ENCODE measurements around the gene KCNJ11.

KCNJ11 gene

DNA sequence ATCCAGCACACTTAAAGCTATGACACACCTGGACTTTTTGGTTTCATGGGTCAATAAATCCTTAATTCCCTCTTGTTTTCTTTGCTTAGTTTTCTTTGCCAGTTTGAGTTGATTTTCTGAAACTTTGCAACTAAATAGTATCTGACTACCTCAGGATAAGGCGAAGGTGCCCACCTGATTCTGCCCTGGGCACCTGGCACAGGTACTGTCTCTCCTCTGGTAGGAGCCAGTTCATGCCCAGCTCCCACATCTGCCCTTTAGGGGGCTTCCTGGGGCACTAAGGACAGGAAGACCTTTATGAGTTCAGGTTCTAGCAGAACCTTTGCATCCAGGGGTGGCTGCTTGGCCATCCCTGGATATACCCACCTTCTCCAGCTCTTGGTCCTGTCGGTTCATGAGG lies 19.6 kb upstream of the KCNJ11 start:
- no peak for DNase-seq

DNA sequence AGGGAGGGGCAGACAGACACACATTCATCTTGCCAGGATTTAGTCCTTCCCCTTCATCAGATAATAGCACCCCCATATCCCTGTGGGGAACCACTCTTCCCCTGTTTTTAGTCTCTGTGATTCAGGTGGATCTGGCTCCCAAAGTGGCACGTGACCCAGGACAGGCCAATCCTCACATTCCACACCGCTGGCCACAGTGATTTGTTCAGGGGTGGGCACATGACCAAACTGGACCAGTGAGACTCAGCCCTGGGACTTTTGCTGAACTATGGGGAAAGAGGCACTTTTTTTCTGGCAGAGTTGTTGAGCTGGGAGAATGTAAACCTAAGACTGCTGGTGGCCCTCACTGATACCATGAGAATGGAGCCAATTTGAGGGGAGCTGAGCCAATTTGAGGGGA lies 19.1 kb upstream of the KCNJ11 start:
- no peak for DNase-seq

DNA sequence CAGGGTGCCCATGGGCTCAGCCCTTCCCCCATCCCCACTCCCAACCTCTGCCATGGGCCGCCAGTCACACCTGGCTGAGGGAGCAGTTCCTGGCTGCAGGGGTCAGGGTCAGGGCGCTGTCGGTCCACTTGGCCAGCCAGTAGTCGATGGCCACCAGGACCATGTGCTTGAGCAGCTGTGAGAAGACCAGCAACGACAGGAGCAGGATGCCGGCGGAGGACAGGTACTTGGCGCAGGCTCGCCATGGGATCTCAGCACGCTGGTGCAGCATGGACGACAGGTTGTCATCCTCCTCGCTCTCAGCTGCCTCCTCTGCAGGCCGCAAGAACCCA lies 18.3 kb upstream of the KCNJ11 start:
- no peak for DNase-seq

DNA sequence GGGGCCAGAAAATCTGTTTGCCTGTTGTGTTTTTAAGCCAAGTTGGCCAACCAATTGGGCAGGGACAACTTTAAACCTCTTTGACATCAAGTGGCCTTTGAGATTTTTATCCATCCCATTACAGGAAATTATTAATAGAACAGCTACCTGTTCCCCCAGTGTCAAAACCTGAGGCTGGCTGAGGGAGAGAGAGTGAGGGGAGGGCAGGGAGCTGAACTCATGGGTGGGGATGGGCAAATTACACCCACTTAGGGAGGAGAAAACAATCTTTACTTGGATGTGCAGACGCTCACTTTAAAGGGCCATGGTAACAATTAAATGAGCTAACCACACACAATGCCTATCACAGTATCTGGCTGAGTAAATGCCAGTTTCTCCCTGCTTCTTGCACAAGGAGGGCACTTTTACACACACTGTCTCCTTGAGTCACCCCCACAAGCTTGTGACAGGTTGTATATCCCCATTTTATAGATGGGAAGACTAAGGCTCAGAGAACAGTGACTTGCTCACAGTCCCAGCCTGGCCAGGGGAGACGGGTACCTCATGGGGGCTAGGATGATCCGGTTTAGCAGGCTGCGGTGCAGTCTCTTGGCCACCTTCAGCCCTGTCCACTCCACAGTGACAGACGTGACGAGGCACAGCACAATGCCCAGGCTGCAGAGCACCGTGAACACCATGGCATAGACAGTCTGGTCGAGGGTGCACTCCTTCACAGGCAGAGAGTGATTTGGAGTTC lies 17.8 kb upstream of the KCNJ11 start:
- no peak for DNase-seq

DNA sequence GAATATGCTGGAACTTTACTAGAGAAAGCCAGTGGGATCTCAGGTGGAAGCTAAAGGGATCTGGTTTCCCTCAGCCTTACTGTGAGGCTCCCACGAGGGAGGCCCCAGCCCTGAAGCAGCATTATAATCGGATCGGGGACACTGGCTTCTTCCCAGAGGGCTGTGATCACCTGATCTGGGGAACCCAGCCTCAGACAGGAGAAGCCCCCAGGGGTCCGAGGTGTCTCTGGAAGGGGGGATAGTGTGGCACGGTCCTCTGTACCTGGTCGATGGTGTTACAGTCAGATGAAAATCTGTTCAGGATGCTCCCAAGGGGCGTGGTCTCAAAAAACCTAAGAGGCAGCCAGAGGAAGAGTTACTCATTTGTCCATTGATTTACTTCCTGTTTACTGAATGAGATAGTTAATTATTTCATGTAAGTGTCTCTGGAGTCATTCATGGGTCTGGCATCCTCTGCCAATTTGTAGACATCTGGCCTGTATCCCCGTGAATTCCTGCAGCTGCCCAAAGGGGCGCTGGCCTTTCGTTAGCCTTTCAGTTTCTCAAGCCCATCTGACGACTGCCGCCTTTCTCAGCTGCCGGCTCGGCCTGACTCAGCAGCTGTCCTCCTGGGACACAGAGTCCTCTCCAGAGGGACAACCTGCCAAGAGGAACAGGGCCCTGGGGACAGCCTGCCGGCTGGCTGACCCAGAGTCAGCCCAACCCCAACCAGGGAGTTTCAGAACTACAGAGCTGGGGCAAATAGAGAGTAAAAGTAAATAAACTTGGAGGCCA lies 17.0 kb upstream of the KCNJ11 start:
- DNase-seq, result peak; percentile 50

DNA sequence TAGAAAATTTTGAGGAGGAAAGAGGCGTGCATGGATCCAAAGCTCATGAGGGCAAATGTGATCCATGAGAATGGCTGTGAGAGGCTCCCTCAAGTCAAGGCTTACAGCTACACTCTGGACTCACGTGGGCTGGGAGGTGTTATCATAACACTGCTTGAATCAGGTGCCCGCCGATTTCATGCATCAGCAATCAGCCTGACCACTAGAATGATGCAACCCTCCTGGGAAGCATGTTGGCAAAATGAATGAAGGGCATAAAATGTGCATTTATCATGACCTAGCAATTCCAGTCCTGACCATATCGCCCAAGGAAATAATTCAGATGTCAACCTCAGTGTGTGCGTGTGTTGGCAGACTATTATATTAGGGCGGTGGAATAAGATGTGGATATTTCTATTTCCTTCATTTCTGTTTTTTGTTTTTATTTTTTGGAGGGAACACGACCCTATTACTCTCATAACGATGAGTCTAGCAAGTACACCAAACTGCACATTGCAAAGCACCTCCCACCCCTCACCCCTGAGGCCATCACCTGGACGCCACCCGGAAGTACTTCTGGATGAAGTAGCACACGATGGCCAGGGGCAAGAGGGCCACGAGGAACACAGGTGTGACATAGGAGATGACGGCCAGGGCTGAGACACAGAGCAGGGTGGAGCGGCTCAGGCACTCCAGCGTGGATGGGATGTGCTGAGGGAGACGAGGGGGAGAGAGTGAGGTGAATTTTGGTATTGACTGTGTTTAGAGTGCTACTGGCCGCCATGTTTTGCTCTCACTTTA lies 15.7 kb upstream of the KCNJ11 start:
- DNase-seq, result peak; percentile 20

DNA sequence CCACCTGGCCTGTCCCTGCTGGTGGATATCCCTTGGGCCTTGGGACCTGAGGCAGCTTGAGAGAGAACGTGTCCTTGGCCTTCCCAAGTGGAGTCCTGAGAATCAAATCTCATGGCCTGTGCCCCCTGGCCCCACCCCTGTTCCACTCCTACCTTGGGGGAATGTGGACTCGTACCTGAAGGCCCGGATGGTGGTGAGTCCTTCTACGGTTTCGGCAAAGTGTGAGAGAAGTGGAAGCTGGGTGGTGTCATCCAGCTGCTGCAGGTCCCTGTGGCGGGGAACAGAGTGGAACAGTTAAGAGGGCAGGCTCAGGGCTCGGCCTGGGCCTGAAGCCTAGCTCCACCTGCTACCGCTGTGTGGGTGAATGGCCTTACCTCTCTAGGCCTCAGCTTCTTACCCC lies 14.0 kb upstream of the KCNJ11 start:
- no peak for DNase-seq

DNA sequence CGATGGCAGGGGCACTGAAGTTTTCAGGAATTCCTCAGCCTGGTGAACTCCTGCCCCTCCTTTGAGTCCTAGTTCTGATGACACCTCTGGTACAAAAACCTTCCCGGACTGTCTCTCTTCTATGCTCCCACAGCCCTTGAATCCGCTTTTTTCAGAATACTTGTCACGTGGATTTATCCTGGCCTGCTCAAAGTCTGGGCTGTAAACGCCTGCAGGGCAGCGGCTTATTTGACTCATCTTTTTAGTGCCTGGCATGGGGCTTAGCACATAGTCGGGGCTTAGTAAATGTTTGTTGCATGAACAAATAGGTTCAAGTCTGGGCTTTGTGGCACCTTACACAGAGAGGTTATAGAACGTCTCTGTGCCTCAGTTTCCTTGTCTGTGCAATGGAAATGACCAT lies 13.4 kb upstream of the KCNJ11 start:
- DNase-seq, result no peak

DNA sequence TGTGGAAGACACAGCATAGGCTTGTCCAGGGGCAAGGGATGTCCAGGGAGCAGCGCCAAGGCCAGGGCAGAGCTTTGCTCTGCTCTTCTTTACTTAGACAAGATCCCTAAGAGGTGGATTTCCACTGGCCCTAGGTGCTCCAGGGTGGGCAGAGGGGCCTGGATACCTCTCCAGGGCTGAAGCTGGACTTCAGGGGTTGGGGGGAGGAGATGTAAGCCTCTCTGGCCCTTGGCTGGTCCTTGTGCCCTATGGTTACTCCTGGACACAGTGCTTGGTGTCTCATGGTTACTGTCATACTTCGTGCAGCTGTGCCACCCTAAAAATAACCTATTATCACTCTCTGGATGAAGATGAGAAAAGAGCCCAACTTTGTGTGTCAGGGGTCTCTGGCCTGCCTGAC lies 12.9 kb upstream of the KCNJ11 start:
- DNase-seq, result no peak

DNA sequence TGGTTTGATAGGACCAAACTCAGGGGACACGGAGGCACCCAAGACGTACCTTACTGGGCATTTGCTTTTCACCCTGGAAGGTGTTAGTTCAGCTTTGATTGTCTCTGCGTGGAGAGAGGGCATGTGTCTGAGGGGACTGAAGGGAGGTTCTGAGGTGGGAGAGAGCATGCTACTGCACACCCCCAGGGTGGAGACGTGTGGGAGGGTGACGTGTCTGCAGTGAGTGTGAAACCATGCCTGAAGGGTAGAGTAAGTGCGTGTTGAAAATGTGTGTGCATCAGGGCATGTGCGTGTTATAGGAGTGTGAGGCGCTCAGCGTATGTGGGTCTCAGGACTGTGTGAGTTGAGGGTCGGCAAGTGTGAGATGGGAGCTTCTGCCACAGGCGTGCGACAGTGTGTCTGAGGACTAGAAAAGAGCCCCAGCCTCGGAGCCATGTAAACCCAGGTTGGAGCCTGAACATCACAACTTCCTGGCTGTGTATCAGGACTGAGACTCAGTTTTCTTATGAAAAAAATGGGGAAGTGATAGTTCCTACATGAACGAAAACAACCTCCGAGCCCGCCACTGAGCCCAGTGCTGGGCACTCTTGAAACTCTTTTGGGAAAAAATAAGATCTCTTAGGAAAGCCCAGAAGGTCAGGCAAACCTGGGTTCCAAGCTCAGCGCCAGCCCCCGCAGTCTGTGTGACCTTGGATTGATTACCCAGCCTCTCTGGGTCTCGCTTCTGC lies 11.8 kb upstream of the KCNJ11 start:
- DNase-seq, result no peak

DNA sequence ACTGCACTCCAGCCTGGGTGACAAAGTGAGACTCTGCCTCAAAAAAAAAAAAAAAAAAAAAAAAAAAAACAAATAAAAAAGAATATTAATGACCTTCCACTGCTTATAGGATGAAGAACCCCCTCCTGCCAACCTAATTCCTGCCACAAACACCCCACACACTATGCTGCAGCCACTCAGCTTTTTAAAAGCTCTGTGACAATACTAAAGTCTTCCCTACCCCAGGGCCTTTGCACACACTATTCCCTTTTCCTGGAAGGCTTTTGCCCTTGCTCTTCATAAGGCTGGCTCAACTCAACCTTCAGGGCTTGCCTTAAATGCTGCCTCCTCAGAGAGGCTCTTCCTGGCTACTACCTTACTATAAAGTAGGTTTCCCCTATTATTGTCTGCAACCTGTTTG lies 10.8 kb upstream of the KCNJ11 start:
- no peak for DNase-seq

DNA sequence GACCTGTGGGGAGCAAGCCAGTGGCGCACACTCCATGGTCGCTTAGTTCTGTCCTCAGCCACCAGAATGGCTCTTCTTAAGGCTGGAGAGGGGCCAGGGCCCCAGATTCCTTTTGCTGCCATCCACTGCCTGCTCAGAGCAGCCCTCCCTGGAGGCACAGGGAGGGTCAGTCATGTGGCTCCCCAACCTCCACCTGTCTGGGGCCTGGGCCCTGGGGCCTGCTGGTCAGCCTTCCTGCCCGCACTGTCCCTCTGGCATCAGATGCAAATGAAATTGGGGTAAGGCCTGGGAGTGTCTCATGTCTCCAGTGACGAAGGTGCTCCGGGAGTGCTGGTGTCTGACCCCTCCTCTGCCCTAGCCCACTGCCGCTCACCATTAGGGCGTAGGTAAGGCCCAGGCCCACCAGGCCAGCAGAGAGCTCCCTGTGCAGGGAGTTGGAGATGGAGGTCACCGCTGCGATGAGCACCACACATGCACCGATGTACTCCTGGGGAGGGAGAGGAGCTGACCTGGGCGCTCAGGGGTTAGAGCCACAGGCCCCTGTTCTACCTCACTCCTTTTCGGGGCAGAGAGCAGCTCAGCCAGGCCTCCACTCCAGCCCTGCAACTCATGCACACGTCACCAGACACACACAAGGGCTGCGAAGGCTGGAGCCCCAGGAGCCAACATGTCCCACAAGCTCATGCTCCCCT lies 9.0 kb upstream of the KCNJ11 start:
- DNase-seq, result no peak

DNA sequence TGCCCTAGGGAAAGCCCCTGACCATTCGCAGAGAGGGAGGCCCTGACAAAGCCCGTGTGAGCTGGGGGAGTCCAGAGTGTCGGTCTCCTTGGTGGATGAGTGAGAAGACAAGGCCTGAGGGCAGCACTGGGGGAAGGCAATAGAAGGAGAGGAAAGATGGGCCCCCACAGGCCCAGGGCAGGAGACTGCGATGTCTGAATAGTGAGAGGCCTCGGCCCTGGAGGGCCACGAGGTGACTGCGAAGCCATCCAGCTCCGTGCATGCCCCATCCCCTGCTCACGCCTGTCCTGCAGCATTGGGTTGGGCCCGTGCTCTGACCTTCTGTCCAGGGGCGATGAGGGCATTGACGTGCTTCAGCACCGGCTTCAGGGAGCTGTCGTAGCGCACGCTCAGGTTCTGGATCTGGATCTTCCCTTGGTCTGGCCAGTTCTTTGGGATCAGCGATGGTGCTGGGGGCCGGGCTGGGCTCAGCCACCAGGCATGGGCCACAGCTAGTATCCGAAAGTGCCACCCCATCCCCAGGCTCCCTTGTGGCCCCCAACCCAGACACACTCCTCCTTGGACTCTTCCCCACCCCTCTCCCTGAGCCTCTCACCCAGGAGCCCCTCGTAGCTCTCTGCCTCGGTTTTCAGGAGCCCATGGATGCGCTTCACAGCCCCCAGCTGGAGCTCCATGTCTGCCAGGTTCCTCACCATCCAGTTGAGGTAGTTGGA lies 8.3 kb upstream of the KCNJ11 start:
- no peak for DNase-seq

DNA sequence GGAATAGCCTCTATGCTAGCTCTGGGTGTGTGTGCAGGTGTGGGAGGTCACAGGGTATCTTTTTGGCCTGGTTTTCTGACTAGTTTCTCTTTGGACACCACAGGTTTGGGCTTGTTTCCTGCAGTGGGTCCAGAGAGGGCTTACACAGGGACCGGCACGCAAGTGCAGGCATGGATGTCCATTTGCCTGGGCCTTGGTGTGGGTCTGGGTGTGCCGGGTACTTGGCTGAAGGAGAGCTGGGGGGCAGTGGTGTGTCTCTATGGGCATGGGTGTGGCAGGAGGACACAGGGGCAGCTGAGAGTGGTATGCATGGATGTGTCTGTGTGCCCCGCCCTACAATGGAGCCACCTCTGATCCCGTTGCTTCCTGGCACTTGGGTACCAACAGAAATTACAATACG lies 7.5 kb upstream of the KCNJ11 start:
- no peak for DNase-seq

DNA sequence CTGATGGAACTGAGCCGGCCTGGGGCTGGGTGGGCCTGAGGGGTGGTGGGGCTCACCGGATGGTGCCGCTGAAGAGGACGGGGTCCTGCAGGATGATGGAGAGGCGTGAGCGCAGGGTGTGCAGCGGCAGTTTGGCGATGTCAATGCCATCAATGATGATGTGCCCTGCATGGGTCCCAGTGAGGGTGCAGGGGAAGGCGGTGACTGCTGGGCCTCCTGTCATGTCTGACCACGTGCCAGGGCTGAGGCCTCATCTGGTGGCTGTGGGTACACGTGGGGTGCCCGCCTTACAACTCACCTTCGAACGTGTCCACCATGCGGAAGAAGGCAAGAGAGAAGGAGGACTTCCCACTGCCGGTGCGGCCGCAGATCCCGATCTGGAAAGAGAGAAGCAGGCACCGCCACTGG lies 7.1 kb upstream of the KCNJ11 start:
- DNase-seq, result no peak

DNA sequence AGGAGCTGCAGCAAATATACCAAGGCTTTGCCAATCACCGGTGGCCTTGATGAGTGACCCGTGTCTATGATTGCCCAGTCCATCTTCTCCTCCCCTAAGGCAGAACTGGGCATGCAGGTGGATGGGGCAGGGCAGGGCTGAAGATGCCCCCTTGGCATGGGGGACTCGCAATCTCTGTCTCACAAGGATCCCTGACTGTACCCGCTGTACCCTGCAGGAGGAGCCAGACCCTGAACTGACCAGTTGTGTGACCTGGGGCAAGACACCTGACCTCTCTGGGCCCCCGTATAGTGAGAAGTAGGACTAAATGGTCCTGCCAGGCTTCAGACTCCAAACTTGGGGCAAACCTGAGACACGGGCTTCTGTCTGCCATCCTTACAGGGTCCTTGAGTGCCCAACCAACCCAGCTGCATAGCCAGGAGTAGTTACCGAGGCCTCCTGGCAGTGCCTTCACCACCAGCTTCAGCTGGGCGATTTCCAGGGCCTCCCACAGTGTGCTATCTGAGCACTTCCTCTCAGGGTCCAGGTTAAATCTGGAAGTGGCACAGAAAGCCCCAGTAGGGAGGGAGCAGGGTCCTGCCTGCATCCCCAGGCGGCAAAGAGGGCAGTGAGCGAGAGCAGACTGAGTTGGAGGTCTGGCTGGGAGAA lies 6.4 kb upstream of the KCNJ11 start:
- no peak for DNase-seq

DNA sequence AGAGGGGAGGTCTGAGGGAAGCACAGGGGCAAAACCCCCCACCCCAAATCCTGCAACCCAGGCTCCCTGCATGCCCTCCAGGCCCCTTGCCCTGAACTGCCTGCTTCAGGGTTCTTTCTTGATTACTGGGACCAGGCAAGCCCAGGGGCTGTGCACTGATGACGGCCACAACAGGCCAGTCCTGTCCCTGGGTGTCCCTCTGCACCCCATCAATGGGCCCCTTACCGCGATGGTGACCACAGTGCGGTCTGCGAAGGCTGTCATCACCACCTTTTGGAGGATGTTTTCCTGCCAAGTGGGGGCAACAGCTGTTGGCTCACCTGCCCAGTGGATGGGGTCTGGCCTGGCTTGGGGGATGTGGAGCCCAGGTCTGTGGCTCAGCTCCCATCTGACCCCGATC lies 5.0 kb upstream of the KCNJ11 start:
- no peak for DNase-seq

DNA sequence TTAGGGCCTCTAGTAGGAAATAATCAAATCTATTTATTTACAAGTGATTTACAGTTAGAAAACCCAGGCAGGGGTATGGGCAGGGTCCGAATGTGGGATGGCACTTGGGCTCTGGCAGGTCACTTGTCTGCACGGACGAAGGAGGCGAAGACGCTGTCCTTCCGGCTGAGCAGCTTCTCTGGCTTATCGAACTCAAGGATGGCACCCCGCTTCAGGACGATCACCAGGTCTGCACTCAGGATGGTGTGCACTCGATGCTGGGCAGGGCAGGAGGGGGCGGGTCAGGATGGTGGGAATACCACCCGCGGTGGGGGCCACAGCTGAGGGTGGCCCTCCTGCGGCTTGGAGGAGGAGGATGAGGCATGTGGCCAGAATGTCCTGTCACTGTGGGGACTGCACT lies 4.4 kb upstream of the KCNJ11 start:
- DNase-seq, result no peak

DNA sequence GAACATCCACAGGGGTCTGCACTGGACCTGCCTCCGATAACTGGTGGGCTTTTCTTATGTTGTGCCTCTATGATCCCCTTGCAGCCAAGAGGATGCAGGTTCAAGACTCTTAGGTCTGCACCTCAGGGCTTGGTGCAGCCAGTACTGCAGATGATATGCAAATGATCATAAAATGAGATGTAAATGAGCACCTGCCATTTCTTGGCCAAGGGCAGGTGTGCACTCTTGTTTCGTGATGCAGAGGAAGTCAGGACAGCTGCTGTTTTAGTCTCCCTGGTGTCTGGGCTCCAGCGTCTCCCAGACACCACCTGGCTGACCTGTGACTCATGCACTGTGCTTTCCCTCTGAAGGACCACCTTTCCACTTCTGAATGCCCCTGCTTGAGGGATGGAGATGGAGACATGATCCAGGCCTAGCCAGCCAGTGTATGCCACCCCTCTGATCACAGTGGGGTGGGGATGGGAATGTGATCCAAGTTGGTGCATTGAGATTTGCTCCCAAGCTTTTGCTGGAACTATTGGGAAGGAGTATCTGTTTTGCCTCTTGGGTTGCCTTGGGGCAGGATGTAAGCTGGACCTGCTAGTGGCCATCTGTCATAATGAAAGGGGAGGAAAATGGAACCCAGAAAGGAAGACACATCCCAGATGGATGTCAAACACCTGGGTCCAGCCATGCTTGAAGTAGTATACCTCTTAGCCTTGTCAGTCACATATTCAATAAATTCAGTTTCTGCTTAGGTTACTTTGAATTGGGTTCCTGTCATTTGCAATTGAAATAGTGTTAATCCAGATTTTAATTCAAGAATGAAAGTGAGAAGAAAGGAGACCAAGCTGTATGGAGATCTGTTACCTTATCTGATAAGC lies 3.3 kb upstream of the KCNJ11 start:
- DNase-seq, result no peak

DNA sequence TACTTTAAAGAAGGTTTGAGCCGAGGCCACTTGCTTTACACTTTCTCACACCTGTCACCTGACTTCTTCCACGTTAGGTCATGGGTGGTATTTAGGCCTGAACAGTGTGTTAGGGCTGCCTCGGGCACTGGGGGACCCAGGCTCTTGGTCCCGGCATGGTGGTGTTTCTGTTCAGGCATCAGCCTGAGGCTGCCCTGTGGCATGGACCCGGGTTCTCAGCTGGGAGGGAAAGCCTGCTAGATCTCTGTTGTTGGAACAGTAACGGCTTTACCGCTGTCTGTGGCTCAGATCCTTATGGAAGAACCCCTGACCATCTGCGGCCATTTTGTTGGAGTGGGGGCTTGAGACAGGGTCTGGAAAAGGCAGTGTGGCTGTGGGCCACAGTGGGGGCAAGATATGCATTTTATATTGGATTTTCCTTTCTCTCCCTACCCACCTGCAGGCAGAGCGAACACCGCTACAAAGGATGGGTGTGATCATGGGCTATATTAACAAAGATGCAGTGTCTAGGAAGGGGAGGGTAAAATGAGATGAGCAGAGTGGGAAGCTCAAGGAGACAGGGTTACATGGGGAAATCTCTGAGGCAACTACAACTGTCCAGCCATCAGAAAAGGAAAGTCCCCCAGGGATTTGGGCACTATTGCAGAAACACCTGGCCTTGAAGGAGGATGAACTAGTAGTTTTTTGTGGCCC lies 1.6 kb upstream of the KCNJ11 start:
- DNase-seq, result no peak

All from retina (tissue), 1 donor.